ENCODE data around the gene CCDC184. TPM values are rescaled to one million over a fixed set of nuclear protein-coding genes. Genes with fewer than 3 reads are reported as not detected.

Gene CCDC184
- polyA plus RNA-seq, 3 donors = 0.03 TPM; not detected in 2

DNA sequence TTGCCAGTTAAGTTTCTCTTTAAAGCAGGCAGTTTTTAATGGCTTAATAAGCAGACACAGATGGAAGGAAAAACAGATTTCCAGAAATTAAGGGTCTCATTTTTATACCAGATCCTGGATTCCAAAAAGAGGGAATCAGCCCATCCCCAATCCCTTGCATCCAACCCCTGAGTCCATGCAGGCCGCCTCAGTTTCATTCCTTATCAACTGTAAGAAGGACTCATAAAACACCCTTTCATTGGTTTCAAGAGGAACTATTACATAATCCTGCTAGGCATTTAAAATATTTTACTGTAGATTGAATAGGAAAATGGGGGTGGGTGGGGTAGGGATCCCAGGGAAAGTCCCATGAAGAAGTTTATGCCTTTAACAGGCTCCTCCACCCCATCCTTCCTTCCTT, 9.4 kb downstream of the CCDC184 start:
- WGBS (ENCODE audit: insufficient coverage) = no CpG with 5 or more reads among the region's 1 CpG
- H4K20me1 ChIP-seq (ENCODE audit: insufficient read depth, low read length) = no peaks in the 10 kb centered on the region
- H3K79me2 ChIP-seq (ENCODE audit: insufficient read depth, low read length) = no peaks in the 10 kb centered on the region
- intact Hi-C loops (cut with micrococcal nuclease) = no loop called here
- DNase-seq = no peak
- H3K9ac ChIP-seq (ENCODE audit: insufficient read depth, low read length, poor library complexity, severe bottlenecking) = no peak overlapping the region
- Mint-ChIP-seq H3K9me3 (no peaks in the 10 kb centered on the region), H3K4me3 (no peak overlapping the region), H3K4me1 (peaks cover 8% of the 10 kb centered on the region), H3K27me3 (ENCODE audit: low read depth in 3 of 3) (peaks cover 7 to 22% (median 8%) of the 10 kb centered on the region in 3 donors), H3K36me3 (no peaks in the 10 kb centered on the region), H3K27ac (no peak overlapping the region)
- H3K27ac ChIP-seq (ENCODE audit: low read depth in 1 of 2, low read length in 2 of 2) = no peak overlapping the region
- no peaks in the 10 kb centered on the region for H3K9me3 ChIP-seq (replicated peaks in 1 of 2; ENCODE audit: control insufficient read depth in 1 of 2, insufficient read depth in 1 of 2, low read length in 2 of 2)
- no peak for TF ChIP-seq CTCF (IDR thresholded peaks at IDR 0.05)
- H3K27me3 ChIP-seq (ENCODE audit: control insufficient read depth in 2 of 2, insufficient read depth in 2 of 2, low read length in 2 of 2) = peaks cover 2 to 18% of the 10 kb centered on the region in 2 donors
- H3K4me2 ChIP-seq (replicated peaks; ENCODE audit: extremely low read depth, low read length, poor library complexity, severe bottlenecking) = no peak overlapping the region
- H3K36me3 ChIP-seq (replicated peaks in 1 of 2; ENCODE audit: control insufficient read depth in 1 of 2, insufficient read depth in 2 of 2, low read length in 2 of 2) = no peaks in the 10 kb centered on the region
- no peak overlapping the region for H2AFZ ChIP-seq (ENCODE audit: insufficient read depth, low read depth, low read length, poor library complexity, severe bottlenecking)
- no peak overlapping the region for H3K4me3 ChIP-seq (replicated peaks in 1 of 3; ENCODE audit: low read depth in 2 of 3, low read length in 3 of 3)
- peaks cover 6 to 8% of the 10 kb centered on the region in 2 donors for H3K4me1 ChIP-seq (ENCODE audit: control insufficient read depth in 1 of 2, insufficient read depth in 2 of 2, low read length in 2 of 2)

DNA sequence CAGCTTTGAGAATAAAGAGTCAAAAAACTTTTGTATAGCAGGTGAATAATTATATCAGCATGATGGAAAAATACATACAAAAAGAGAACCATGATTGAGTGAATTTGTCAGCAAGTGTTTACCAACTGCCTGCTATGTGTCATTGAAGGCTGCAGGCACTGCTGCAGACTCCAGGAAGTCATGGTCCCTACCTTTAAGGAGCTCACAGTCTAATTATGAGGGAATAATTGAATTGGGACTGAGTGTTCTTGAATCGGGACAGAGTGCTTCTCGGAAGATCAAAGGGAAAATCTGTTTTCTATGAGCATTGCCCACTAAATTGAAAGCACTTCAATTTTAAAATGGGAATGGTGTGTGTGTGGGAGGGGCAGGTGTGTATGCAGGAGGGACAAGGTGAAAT, 10.2 kb downstream of the CCDC184 start:
- H3K36me3 ChIP-seq (replicated peaks in 1 of 2; ENCODE audit: control insufficient read depth in 1 of 2, insufficient read depth in 2 of 2, low read length in 2 of 2) = no peaks in the 10 kb centered on the region
- Mint-ChIP-seq H3K4me3 (no peak overlapping the region), H3K9me3 (no peaks in the 10 kb centered on the region), H3K27ac (peak overlapping the region in 1 of 7 donors; percentile 28), H3K4me1 (peaks cover 8% of the 10 kb centered on the region), H3K27me3 (ENCODE audit: low read depth in 3 of 3) (peaks cover 4 to 20% (median 5%) of the 10 kb centered on the region in 3 donors), H3K36me3 (no peaks in the 10 kb centered on the region)
- H3K9me3 ChIP-seq (replicated peaks in 1 of 2; ENCODE audit: control insufficient read depth in 1 of 2, insufficient read depth in 1 of 2, low read length in 2 of 2) = no peaks in the 10 kb centered on the region
- no peak for DNase-seq
- H3K4me3 ChIP-seq (replicated peaks in 1 of 3; ENCODE audit: low read depth in 2 of 3, low read length in 3 of 3) = no peak overlapping the region
- no peak overlapping the region for H3K9ac ChIP-seq (ENCODE audit: insufficient read depth, low read length, poor library complexity, severe bottlenecking)
- no peak overlapping the region for H2AFZ ChIP-seq (ENCODE audit: insufficient read depth, low read depth, low read length, poor library complexity, severe bottlenecking)
- no peaks in the 10 kb centered on the region for H4K20me1 ChIP-seq (ENCODE audit: insufficient read depth, low read length)
- H3K4me1 ChIP-seq (ENCODE audit: control insufficient read depth in 1 of 2, insufficient read depth in 2 of 2, low read length in 2 of 2) = peaks cover 6 to 10% of the 10 kb centered on the region in 2 donors
- 81% methylated on average over 2 of the region's 2 CpGs for WGBS (ENCODE audit: insufficient coverage)
- H3K4me2 ChIP-seq (replicated peaks; ENCODE audit: extremely low read depth, low read length, poor library complexity, severe bottlenecking) = no peak overlapping the region
- H3K27me3 ChIP-seq (ENCODE audit: control insufficient read depth in 2 of 2, insufficient read depth in 2 of 2, low read length in 2 of 2) = peaks cover 2 to 18% of the 10 kb centered on the region in 2 donors
- no peak overlapping the region for H3K27ac ChIP-seq (ENCODE audit: low read depth in 1 of 2, low read length in 2 of 2)
- peaks cover 5% of the 10 kb centered on the region for H3K79me2 ChIP-seq (ENCODE audit: insufficient read depth, low read length)
- TF ChIP-seq CTCF (IDR thresholded peaks at IDR 0.05) = no peak
- intact Hi-C loops (cut with micrococcal nuclease) = no loop called here
